ENCODE measurements around the gene CCDC68. TPM values are rescaled to one million over a fixed set of nuclear protein-coding genes. Genes with fewer than 3 reads are reported as not detected.

Gene CCDC68
- total and polyA plus RNA-seq, 2 of the 8 experiments (the other 6 are each of a cell fraction or from before 2014, with no cell fraction given): 0.06 to 0.80 TPM

DNA sequence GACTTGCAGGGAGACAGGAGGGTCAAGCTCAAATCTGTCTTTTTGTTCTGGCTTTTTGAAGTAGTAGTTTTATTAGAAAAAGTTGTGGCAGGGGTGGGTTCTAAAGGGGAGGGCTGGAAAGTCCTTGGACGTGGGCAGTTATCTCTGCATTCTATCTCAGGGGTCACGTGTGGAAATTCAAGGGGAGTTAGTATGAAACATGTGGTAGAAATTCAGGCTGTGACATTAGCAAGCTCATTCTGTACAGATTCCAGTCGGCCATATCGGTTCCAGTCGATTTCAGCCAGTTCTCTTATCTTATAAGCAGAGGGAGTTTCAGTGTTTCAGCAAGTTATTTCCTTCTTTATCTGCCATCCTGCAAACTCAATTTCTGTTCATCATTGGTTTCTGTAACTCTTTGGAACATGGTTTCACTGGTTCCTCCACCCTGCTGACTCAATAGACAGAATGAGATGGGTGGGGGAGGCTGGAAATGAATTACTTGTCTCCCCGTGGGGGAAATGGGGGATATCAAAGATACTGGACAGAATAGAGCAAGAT, 78.0 kb downstream of the CCDC68 start (continued):
- TF ChIP-seq CHD7 (IDR thresholded peaks at IDR 0.05; ENCODE audit: insufficient replicate concordance, low read length): no peak
- TF ChIP-seq KDM1A (IDR thresholded peaks at IDR 0.05; ENCODE audit: borderline replicate concordance, low read length): no peak
- no peak for TF ChIP-seq SIRT6 (IDR thresholded peaks at IDR 0.05; ENCODE audit: low read length)
- TF ChIP-seq CREB1 (IDR thresholded peaks at IDR 0.05): no peak
- no peak for TF ChIP-seq SIN3A (conservative IDR thresholded peaks at IDR 0.05 in 1 of 2, IDR thresholded peaks at IDR 0.05 in 1 of 2; ENCODE audit: low read depth in 1 of 2, low read length in 2 of 2)
- no peak for TF ChIP-seq POU5F1 (IDR thresholded peaks at IDR 0.05; ENCODE audit: low read depth, low read length)
- no peak for TF ChIP-seq YY1 (IDR thresholded peaks at IDR 0.05; ENCODE audit: low read depth, low read length)
- TF ChIP-seq SRF (IDR thresholded peaks at IDR 0.05; ENCODE audit: low read depth, low read length): no peak
- TF ChIP-seq NRF1 (IDR thresholded peaks at IDR 0.05; ENCODE audit: low read depth, low read length): no peak
- TF ChIP-seq RAD21 (IDR thresholded peaks at IDR 0.05 in 1 of 2, conservative IDR thresholded peaks at IDR 0.05 in 1 of 2; ENCODE audit: low read depth in 2 of 2, low read length in 2 of 2): no peak
- no peak for TF ChIP-seq SP1 (IDR thresholded peaks at IDR 0.05; ENCODE audit: low read depth, low read length)
- TF ChIP-seq GABPA (IDR thresholded peaks at IDR 0.05; ENCODE audit: borderline replicate concordance, insufficient read depth, low read length): no peak

Measured in H1 (cell line).